ENCODE data around the gene TNNI3.

DNA sequence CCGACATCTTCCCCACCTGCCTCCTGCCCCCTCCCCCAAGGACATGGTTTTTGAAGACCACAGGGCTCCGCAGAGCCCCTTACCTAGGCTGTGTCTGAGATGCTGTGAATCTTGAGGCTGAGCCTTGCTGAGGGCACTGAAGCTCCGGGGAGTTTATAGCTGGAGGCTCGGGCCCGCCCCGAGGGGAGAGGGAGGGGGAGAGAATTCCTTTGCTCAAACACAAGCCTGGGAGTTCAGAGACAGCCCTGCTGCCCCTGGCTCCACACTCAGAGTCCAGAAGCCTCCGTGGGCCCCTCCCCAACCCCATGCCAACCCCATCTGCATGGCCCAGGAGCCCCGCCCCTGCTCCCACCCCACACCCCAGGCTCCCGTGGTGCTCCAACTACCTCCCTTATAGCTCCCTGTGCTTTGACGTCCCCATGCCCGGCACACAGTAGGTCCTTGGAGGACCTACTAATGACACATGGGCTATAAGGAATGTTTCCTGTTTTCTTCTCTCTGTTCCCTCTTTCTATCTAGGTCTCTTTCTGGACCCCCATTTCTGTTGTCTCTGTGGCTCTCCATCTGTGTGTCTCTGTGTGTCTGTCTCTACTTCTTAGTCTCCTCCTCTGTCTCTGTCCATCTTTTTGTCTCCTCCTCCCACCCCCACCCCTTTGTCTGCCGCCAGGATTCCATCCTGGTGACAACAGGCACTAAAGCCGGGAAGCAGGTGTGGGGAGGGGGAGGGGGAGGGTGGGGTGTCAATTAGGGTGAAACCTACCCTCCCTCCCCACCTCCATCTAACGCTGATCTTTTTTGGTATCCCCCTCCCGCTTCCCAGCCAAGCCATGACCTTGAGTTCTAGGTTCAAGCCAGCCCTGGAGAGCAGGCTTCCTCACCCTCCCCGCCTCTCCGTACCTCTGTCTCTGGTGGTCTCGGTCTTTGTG, 8.2 kb downstream of the TNNI3 start, which contains the start of gene TNNT1:
- TF ChIP-seq, protein P1, sequence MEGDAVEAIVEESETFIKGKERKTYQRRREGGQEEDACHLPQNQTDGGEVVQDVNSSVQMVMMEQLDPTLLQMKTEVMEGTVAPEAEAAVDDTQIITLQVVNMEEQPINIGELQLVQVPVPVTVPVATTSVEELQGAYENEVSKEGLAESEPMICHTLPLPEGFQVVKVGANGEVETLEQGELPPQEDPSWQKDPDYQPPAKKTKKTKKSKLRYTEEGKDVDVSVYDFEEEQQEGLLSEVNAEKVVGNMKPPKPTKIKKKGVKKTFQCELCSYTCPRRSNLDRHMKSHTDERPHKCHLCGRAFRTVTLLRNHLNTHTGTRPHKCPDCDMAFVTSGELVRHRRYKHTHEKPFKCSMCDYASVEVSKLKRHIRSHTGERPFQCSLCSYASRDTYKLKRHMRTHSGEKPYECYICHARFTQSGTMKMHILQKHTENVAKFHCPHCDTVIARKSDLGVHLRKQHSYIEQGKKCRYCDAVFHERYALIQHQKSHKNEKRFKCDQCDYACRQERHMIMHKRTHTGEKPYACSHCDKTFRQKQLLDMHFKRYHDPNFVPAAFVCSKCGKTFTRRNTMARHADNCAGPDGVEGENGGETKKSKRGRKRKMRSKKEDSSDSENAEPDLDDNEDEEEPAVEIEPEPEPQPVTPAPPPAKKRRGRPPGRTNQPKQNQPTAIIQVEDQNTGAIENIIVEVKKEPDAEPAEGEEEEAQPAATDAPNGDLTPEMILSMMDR (conservative IDR thresholded peaks at IDR 0.05 in 1 of 2, IDR thresholded peaks at IDR 0.05 in 1 of 2; ENCODE audit: extremely low read depth in 1 of 2, insufficient read depth in 1 of 2, low read depth in 1 of 2, low read length in 2 of 2) = no peak
- TF ChIP-seq EZH2 (IDR thresholded peaks at IDR 0.05; ENCODE audit: borderline replicate concordance, low read length) = no peak

All from mammary epithelial cell (primary cell).